Chondrocyte (in vitro differentiated cells): ENCODE results near the gene EIF4E1B. TPM values are rescaled to one million over a fixed set of nuclear protein-coding genes. Genes with fewer than 3 reads are reported as not detected.
"Not testable (repeated sequence)": the region's sequence is repeated elsewhere in the genome, so short reads cannot be mapped to it uniquely, and the experiment has no call there.

Experiments used
- DNase-seq: peaks from one replicate; pipeline ENCODE4 v3.0.0; 2021; ENCODE audit warnings: mixed read lengths, low spot score
- H3K27ac Mint-ChIP-seq: one replicate; pipeline ENCODE4 v1.8.0; 2021; ENCODE audit warnings: mild to moderate bottlenecking, moderate library complexity, mixed read lengths; ENCODE audit not compliant: unreplicated experiment
- H3K27me3 Mint-ChIP-seq: 2 replicates; pipeline ENCODE4 v1.8.0; 2021; ENCODE audit warnings: low read depth, mixed read lengths
- H3K36me3 Mint-ChIP-seq: 2 replicates; pipeline ENCODE4 v1.8.0; 2021; ENCODE audit warnings: low read depth, mixed read lengths
- H3K4me1 Mint-ChIP-seq: 2 replicates; pipeline ENCODE4 v1.8.0; 2021; ENCODE audit warnings: low read depth, mild to moderate bottlenecking, mixed read lengths
- H3K4me3 Mint-ChIP-seq: one replicate; pipeline ENCODE4 v1.8.0; 2021; ENCODE audit warnings: mild to moderate bottlenecking, moderate library complexity, mixed read lengths; ENCODE audit not compliant: unreplicated experiment
- H3K9me3 Mint-ChIP-seq: 2 replicates; pipeline ENCODE4 v1.8.0; 2021; ENCODE audit warnings: low read depth, mixed read lengths
- CTCF ChIP-seq: fragments of 200-600 bp; sonication (generic); IDR thresholded peaks from 2 replicates; pipeline ENCODE4 v1.5.0; 2021; ENCODE audit warnings: antibody characterized with exemption, mild to moderate bottlenecking, moderate library complexity
- total RNA-seq: library from RNA; stranded (reverse); gene quantifications from 3 replicates; pipeline ENCODE4 v1.2.1, GENCODE V29; 2021

Gene EIF4E1B
- total RNA-seq, 1 donor from 2014 or later = not detected

- no peaks in the 10 kb centered on the region for H3K4me1 Mint-ChIP-seq
- no peaks in the 10 kb centered on the region for H3K27me3 Mint-ChIP-seq
- no peak for TF ChIP-seq CTCF
- H3K4me3 Mint-ChIP-seq = no peak overlapping the region
- no peak for DNase-seq
- no peak overlapping the region for H3K27ac Mint-ChIP-seq
- H3K36me3 Mint-ChIP-seq = no peaks in the 10 kb centered on the region
- H3K9me3 Mint-ChIP-seq = no peaks in the 10 kb centered on the region
Measured at GRCh38 chr5:176594554-176594953, 35.9 kb upstream of the EIF4E1B start.

- TF ChIP-seq CTCF = no peak
- no peaks in the 10 kb centered on the region for H3K4me1 Mint-ChIP-seq
- no peak overlapping the region for H3K4me3 Mint-ChIP-seq
- no peak for DNase-seq
- H3K27me3 Mint-ChIP-seq = no peaks in the 10 kb centered on the region
- no peaks in the 10 kb centered on the region for H3K36me3 Mint-ChIP-seq
- no peak overlapping the region for H3K27ac Mint-ChIP-seq
- no peaks in the 10 kb centered on the region for H3K9me3 Mint-ChIP-seq
Measured at GRCh38 chr5:176595386-176595943, 35.0 kb upstream of the EIF4E1B start.

GRCh38 chr5:176596069-176596644, 34.3 kb upstream of the EIF4E1B start:
- no peaks in the 10 kb centered on the region for H3K9me3 Mint-ChIP-seq
- no peaks in the 10 kb centered on the region for H3K36me3 Mint-ChIP-seq
- no peak overlapping the region for H3K27ac Mint-ChIP-seq
- no peak overlapping the region for H3K4me3 Mint-ChIP-seq
- DNase-seq = no peak
- TF ChIP-seq CTCF = no peak
- H3K4me1 Mint-ChIP-seq = no peaks in the 10 kb centered on the region
- no peaks in the 10 kb centered on the region for H3K27me3 Mint-ChIP-seq

GRCh38 chr5:176596689-176597416, 33.6 kb upstream of the EIF4E1B start:
- Mint-ChIP-seq H3K27ac (no peak overlapping the region), H3K9me3 (no peaks in the 10 kb centered on the region), H3K4me1 (no peaks in the 10 kb centered on the region), H3K4me3 (no peak overlapping the region), H3K36me3 (no peaks in the 10 kb centered on the region), H3K27me3 (no peaks in the 10 kb centered on the region)
- DNase-seq = no peak
- peak; percentile 26 for TF ChIP-seq CTCF

- Mint-ChIP-seq H3K27ac (no peak overlapping the region), H3K4me1 (no peaks in the 10 kb centered on the region), H3K9me3 (no peaks in the 10 kb centered on the region), H3K4me3 (no peak overlapping the region), H3K27me3 (no peaks in the 10 kb centered on the region), H3K36me3 (no peaks in the 10 kb centered on the region)
- no peak for DNase-seq
- TF ChIP-seq CTCF = no peak
Measured at GRCh38 chr5:176597417-176598389, 32.8 kb upstream of the EIF4E1B start.

- not testable (repeated sequence) for H3K36me3 Mint-ChIP-seq, DNase-seq, H3K27ac Mint-ChIP-seq, H3K4me3 Mint-ChIP-seq, H3K27me3 Mint-ChIP-seq, H3K4me1 Mint-ChIP-seq, H3K9me3 Mint-ChIP-seq
Measured at GRCh38 chr5:176599749-176600430, 30.6 kb upstream of the EIF4E1B start.
